ENCODE data around the gene CLN6. TPM values are rescaled to one million over a fixed set of nuclear protein-coding genes. Genes with fewer than 3 reads are reported as not detected.
"Not testable (repeated sequence)": the region's sequence is repeated elsewhere in the genome, so short reads cannot be mapped to it uniquely, and the experiment has no call there.

Gene CLN6
- total and polyA plus RNA-seq, 4 donors, result 5.3 to 16.8 (median 9.8) TPM

- ATAC-seq (ENCODE audit: low FRiP score) (no peak), DNase-seq (no peak)
- Histone ChIP-seq H3K36me3 (ENCODE audit: control insufficient read depth in 1 of 2, insufficient read depth in 2 of 2, low read length in 1 of 2) (no peaks in the 10 kb centered on the region), H3K9me3 (ENCODE audit: control insufficient read depth, low read length) (no peaks in the 10 kb centered on the region), H3K27me3 (ENCODE audit: control insufficient read depth in 1 of 2, insufficient read depth in 2 of 2, low read length in 1 of 2) (no peaks in the 10 kb centered on the region), H3K4me1 (ENCODE audit: control insufficient read depth in 1 of 2, insufficient read depth in 2 of 2, low read length in 2 of 2) (no peaks in the 10 kb centered on the region), H3K4me3 (ENCODE audit: low read length in 2 of 2) (peak overlapping the region in 1 of 2 donors; percentile 71), H3K27ac (ENCODE audit: low read depth in 1 of 2, low read length in 2 of 2) (no peak overlapping the region)
- WGBS, 2 donors, result 58 to 64% methylated on average over 20 of the region's 20 CpGs
- intact Hi-C loops (cut with DNase I), result no loop called here
These were observed 901 bp upstream of the CLN6 start for GRCh38 chr15:68230157-68231100.

GRCh38 chr15:68228971-68229385, 550 bp downstream of the CLN6 start:
- no peak overlapping the region for H3K27ac ChIP-seq (ENCODE audit: low read depth in 1 of 2, low read length in 2 of 2)
- H3K27me3 ChIP-seq (ENCODE audit: control insufficient read depth in 1 of 2, insufficient read depth in 2 of 2, low read length in 1 of 2), result no peaks in the 10 kb centered on the region
- ATAC-seq (ENCODE audit: low FRiP score) (no peak), DNase-seq (no peak)
- no peaks in the 10 kb centered on the region for H3K9me3 ChIP-seq (ENCODE audit: control insufficient read depth, low read length)
- no peaks in the 10 kb centered on the region for H3K4me1 ChIP-seq (ENCODE audit: control insufficient read depth in 1 of 2, insufficient read depth in 2 of 2, low read length in 2 of 2)
- intact Hi-C loops (cut with DNase I), result no loop called here
- H3K36me3 ChIP-seq (ENCODE audit: control insufficient read depth in 1 of 2, insufficient read depth in 2 of 2, low read length in 1 of 2), result no peaks in the 10 kb centered on the region
- H3K4me3 ChIP-seq (ENCODE audit: low read length in 2 of 2), result peak overlapping the region; percentile 71 to 81
- WGBS, 2 donors, result 0 to 1% methylated on average over 21 to 39 of the region's 39 CpGs

GRCh38 chr15:68228143-68228970, 1.2 kb downstream of the CLN6 start:
- DNase-seq, result peak in 1 of 2 donors; percentile 57
- Histone ChIP-seq H3K4me3 (ENCODE audit: low read length in 2 of 2) (peak overlapping the region; percentile 71 to 81), H3K4me1 (ENCODE audit: control insufficient read depth in 1 of 2, insufficient read depth in 2 of 2, low read length in 2 of 2) (no peaks in the 10 kb centered on the region), H3K27me3 (ENCODE audit: control insufficient read depth in 1 of 2, insufficient read depth in 2 of 2, low read length in 1 of 2) (no peaks in the 10 kb centered on the region), H3K27ac (ENCODE audit: low read depth in 1 of 2, low read length in 2 of 2) (no peak overlapping the region), H3K36me3 (ENCODE audit: control insufficient read depth in 1 of 2, insufficient read depth in 2 of 2, low read length in 1 of 2) (no peaks in the 10 kb centered on the region), H3K9me3 (ENCODE audit: control insufficient read depth, low read length) (no peaks in the 10 kb centered on the region)
- intact Hi-C loops (cut with DNase I), result no loop called here
- ATAC-seq (ENCODE audit: low FRiP score), result no peak
- 50 to 52% methylated on average over 25 of the region's 25 CpGs for whole genome bisulfite sequencing, 2 donors

- Histone ChIP-seq H3K36me3 (ENCODE audit: control insufficient read depth in 1 of 2, insufficient read depth in 2 of 2, low read length in 1 of 2) (no peaks in the 10 kb centered on the region), H3K4me1 (ENCODE audit: control insufficient read depth in 1 of 2, insufficient read depth in 2 of 2, low read length in 2 of 2) (no peaks in the 10 kb centered on the region), H3K27me3 (ENCODE audit: control insufficient read depth in 1 of 2, insufficient read depth in 2 of 2, low read length in 1 of 2) (no peaks in the 10 kb centered on the region), H3K27ac (ENCODE audit: low read depth in 1 of 2, low read length in 2 of 2) (no peak overlapping the region), H3K4me3 (ENCODE audit: low read length in 2 of 2) (no peak overlapping the region), H3K9me3 (ENCODE audit: control insufficient read depth, low read length) (no peaks in the 10 kb centered on the region)
- intact Hi-C loops (cut with DNase I), result no loop called here
- peak in 1 of 2 donors; percentile 68 for DNase-seq
- ATAC-seq (ENCODE audit: low FRiP score), result no peak
- WGBS, 2 donors, result 87 to 91% methylated on average over 9 of the region's 9 CpGs
These were observed 1.8 kb downstream of the CLN6 start for GRCh38 chr15:68227643-68228142.

- H3K27ac ChIP-seq (ENCODE audit: low read depth in 1 of 2, low read length in 2 of 2); H3K4me1 ChIP-seq (ENCODE audit: control insufficient read depth in 1 of 2, insufficient read depth in 2 of 2, low read length in 2 of 2); H3K9me3 ChIP-seq (ENCODE audit: control insufficient read depth, low read length); H3K36me3 ChIP-seq (ENCODE audit: control insufficient read depth in 1 of 2, insufficient read depth in 2 of 2, low read length in 1 of 2); ATAC-seq (ENCODE audit: low FRiP score); H3K4me3 ChIP-seq (ENCODE audit: low read length in 2 of 2); intact Hi-C loops (cut with DNase I); H3K27me3 ChIP-seq (ENCODE audit: control insufficient read depth in 1 of 2, insufficient read depth in 2 of 2, low read length in 1 of 2); DNase-seq: not testable (repeated sequence)
- 95 to 96% methylated on average over 4 of the region's 4 CpGs for WGBS, 2 donors
These were observed 4.1 kb downstream of the CLN6 start for GRCh38 chr15:68225442-68225841.

GRCh38 chr15:68224546-68225250, 4.8 kb downstream of the CLN6 start:
- peak; percentile 21 to 41 for DNase-seq
- WGBS, 2 donors, result 88 to 91% methylated on average over 3 of the region's 3 CpGs

GRCh38 chr15:68224108-68224507, 5.4 kb downstream of the CLN6 start:
- Histone ChIP-seq H3K36me3 (ENCODE audit: control insufficient read depth in 1 of 2, insufficient read depth in 2 of 2, low read length in 1 of 2) (no peaks in the 10 kb centered on the region), H3K27me3 (ENCODE audit: control insufficient read depth in 1 of 2, insufficient read depth in 2 of 2, low read length in 1 of 2) (no peaks in the 10 kb centered on the region), H3K4me3 (ENCODE audit: low read length in 2 of 2) (no peak overlapping the region), H3K27ac (ENCODE audit: low read depth in 1 of 2, low read length in 2 of 2) (no peak overlapping the region), H3K9me3 (ENCODE audit: control insufficient read depth, low read length) (no peaks in the 10 kb centered on the region), H3K4me1 (ENCODE audit: control insufficient read depth in 1 of 2, insufficient read depth in 2 of 2, low read length in 2 of 2) (no peaks in the 10 kb centered on the region)
- ATAC-seq (ENCODE audit: low FRiP score), result no peak
- intact Hi-C loops (cut with DNase I), result no loop called here
- WGBS, 2 donors, result 60 to 82% methylated on average over 3 of the region's 3 CpGs
- DNase-seq, result no peak

More at GRCh38 chr15:68224546-68225250, 4.8 kb downstream of the CLN6 start:
- H3K27ac ChIP-seq (ENCODE audit: low read depth in 1 of 2, low read length in 2 of 2), result no peak overlapping the region
- H3K27me3 ChIP-seq (ENCODE audit: control insufficient read depth in 1 of 2, insufficient read depth in 2 of 2, low read length in 1 of 2), result no peaks in the 10 kb centered on the region
- H3K36me3 ChIP-seq (ENCODE audit: control insufficient read depth in 1 of 2, insufficient read depth in 2 of 2, low read length in 1 of 2), result no peaks in the 10 kb centered on the region
- ATAC-seq (ENCODE audit: low FRiP score), result no peak
- intact Hi-C loops (cut with DNase I), result no loop called here
- no peak overlapping the region for H3K4me3 ChIP-seq (ENCODE audit: low read length in 2 of 2)
- no peaks in the 10 kb centered on the region for H3K9me3 ChIP-seq (ENCODE audit: control insufficient read depth, low read length)
- no peaks in the 10 kb centered on the region for H3K4me1 ChIP-seq (ENCODE audit: control insufficient read depth in 1 of 2, insufficient read depth in 2 of 2, low read length in 2 of 2)

GRCh38 chr15:68223171-68223570, 6.4 kb downstream of the CLN6 start:
- Histone ChIP-seq H3K27me3 (ENCODE audit: control insufficient read depth in 1 of 2, insufficient read depth in 2 of 2, low read length in 1 of 2) (no peaks in the 10 kb centered on the region), H3K4me3 (ENCODE audit: low read length in 2 of 2) (no peak overlapping the region), H3K27ac (ENCODE audit: low read depth in 1 of 2, low read length in 2 of 2) (no peak overlapping the region), H3K36me3 (ENCODE audit: control insufficient read depth in 1 of 2, insufficient read depth in 2 of 2, low read length in 1 of 2) (no peaks in the 10 kb centered on the region), H3K9me3 (ENCODE audit: control insufficient read depth, low read length) (no peaks in the 10 kb centered on the region), H3K4me1 (ENCODE audit: control insufficient read depth in 1 of 2, insufficient read depth in 2 of 2, low read length in 2 of 2) (no peaks in the 10 kb centered on the region)
- ATAC-seq (ENCODE audit: low FRiP score) (no peak), DNase-seq (peak in 1 of 2 donors; percentile 17)
- intact Hi-C loops (cut with DNase I), result no loop called here
- 96 to 97% methylated on average over 6 of the region's 6 CpGs for WGBS, 2 donors
